HG02943 (cell line): ENCODE data around the gene ZFP91.

ENCODE experiments used
- ATAC-seq: cut with Tn5 transposase; IDR thresholded peaks from one replicate; pipeline ENCODE4 v1.9.1; 2021; ENCODE audit warnings: mild to moderate bottlenecking, low read depth, moderate library complexity; ENCODE audit not compliant: unreplicated experiment

Gene ZFP91

DNA sequence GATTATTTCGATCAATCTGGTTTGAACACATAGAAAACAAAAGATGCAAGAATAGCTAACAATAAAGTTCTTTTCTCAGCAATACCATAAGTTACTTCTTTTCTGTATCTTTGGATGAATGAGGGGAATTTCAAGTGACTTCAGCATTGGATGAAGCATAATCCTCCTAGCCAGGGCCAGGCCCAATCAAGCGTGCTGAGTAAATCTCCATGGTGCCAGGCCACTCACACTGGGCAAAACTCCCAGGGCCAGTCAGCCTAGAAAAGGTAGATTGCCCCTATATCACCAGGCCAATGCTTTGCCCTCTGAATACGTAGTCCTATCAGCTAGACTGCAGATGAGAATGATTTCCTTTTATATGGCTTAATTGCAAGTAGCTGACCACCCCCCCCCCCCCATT lies 49.6 kb downstream of the ZFP91 start:
- ATAC-seq = no peak

DNA sequence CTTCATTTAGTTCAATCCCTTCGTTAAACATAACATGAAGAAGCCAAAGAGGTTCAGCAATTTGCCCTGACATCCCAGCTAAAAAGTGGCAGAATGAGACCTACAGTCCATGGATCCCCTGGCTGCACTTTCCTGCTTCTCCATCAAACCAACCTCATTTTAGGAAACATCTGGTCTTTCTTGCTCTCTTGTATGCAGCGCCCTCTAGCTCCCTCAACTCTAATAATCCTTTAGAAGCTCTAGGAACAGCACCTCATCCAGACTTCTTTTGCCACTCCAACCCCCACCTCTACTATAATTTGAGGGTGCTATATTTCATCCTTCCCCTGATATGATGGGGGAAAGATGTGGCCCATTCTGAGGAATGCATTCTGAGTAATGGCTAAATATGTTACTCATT lies 51.0 kb downstream of the ZFP91 start:
- ATAC-seq = no peak

DNA sequence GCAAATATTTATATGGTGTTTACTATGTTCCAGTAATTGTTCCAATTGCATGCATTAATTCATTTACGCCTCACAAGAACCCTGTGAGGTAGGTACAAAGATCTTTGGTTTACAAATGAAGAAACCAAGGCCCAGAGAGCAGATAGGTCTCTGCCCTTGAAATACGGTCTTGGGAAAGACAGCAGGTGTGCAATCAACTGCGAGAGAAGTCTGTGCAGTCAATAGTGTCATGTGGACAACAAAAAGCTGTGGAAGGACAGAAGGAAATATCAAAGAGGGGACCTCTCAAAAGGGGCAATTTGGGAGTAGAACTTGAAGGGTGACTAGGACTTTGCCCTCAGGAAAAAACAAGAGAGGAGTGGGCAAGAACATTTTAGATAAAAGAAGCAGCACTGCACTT lies 52.5 kb downstream of the ZFP91 start:
- no peak for ATAC-seq

DNA sequence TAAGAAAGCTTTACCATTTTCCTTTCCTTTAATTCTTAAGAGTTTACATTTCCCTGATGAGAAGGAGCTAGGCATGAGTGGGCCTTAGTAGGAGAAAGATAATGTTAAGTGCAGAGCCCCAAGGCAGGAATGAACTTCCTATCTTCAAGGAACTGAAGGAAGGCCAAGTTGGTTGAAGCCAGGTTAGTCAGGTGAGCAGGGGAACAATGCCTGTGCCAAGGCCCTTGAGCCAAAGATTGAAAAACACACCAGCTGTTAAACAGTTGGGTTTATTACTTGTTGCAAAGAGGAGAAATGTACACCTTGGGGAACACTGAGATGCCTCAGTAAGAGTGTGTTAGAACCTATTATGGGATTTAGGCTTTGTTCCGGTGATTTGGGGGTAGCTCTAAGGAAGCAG lies 53.6 kb downstream of the ZFP91 start:
- ATAC-seq = no peak

DNA sequence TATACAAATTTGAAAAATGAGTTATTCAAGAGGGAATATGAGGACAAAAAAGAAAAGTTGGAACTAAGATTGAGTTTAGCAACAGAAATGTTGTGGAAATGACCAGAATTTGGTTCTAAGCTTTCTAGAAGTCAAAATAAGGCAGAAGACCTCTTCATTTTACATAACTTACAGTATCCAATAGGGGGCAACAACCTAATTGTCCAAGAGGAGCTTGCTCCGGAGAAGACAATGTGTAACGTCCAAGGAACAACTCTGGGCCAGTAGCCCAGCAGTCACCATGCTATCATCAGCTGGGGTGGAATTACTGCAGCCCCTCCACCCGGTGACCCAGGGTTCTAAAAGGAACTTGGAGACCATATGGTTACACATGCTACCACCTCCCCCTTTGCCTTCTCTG lies 57.7 kb downstream of the ZFP91 start:
- ATAC-seq = no peak

DNA sequence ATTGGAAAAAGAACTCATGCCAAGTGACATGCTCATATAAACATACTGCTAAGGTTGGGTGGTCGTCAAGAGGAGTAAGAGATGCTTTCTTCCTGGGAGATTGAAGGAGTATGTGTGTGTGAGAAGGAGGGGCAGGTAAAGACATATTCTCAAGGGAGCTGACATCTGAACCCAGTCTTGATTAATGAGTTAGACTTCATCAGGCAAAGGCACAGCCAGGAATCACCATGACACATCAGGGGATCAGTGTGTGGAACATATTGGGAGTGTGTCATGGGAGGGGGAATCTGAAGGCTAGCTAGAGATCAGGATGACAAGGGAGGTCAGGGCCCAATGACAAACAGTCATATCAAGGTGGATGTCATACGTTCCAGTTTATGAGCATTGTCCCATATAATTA lies 58.5 kb downstream of the ZFP91 start:
- no peak for ATAC-seq

DNA sequence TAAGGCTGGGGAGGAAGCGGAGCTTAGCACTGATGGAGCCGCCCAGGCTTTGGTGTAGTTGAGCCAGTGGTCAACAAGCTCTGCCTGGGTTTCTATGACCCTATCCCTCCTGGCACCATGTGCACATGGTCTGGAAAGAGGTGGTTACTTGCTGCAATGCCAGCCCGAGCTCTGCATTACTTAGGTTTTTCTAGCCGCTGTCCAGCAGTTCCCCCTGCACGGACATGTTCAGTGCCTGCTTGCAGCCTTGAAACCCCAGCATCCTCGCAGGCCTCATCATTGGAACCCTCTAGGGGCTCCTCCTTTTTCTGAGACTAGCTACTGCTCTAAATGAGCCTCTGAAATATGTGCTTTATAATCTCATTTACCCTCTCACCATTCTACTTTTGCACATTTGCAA lies 60.2 kb downstream of the ZFP91 start:
- no peak for ATAC-seq

DNA sequence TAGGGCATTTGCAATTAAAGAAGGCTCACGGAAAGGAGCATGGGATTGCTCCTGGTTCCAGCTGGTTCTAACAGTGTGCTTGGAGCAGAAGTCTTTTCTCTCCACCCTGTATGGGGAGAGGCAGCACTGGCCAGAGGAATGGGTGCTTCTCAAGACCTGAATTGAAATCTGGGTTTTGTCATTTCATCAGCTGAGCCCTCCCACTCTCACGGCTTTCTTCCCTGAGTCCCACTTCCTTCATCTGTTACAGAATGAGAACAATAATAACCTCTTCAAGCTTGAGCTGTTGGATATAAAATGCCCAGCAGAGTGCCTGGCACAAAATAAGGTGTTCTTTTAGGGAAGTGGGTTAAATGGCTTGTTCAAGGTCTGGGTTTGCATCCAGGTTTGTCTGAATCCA lies 60.8 kb downstream of the ZFP91 start:
- no peak for ATAC-seq

DNA sequence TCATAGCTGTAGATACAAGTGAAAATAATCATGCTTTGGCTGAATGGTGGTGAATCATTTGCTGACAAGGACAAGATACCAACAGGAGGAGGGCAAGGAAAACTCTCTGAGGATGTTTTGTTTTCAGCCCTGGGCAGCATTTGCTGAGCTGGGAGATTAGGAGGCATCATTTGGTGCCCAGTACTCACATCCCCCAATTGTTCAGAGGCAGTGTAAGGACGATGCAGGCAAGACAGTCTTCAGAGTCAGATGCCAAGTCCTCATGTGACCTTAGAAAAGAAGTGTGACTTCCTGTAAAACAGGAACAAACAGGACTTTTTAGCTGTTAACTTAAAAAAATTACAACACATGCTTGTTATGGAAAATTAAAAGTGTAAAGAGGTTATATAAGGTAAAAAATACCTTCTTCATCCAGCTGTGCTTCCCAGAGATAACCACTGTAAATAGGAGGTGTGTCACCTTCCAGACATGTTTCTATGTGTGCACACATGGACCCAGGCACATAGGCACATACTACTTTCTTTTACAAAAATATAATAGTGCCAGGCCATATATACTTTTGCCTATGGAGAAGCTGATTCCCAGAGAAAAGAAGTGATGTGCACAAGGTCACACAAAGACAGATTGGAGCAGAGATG lies 61.6 kb downstream of the ZFP91 start:
- ATAC-seq = no peak

DNA sequence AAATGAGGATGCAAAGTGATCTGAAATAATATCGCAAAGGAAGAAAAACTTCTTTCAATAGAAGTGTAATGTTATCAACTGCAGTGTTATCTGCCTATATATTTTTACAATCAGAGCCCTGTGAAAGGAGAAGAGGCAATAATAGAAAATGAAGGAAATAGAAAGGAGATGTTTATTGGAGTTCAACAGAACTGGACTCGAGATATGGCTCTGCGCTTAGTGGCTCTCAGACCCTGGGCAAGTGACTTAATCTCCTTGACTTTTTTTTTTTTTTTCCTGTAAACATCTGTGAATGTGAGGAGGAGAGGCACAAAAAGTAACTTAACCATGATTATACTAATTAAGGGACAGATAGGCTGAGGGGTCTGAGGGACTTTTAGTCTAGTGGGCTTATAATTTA lies 62.5 kb downstream of the ZFP91 start:
- ATAC-seq = no peak

DNA sequence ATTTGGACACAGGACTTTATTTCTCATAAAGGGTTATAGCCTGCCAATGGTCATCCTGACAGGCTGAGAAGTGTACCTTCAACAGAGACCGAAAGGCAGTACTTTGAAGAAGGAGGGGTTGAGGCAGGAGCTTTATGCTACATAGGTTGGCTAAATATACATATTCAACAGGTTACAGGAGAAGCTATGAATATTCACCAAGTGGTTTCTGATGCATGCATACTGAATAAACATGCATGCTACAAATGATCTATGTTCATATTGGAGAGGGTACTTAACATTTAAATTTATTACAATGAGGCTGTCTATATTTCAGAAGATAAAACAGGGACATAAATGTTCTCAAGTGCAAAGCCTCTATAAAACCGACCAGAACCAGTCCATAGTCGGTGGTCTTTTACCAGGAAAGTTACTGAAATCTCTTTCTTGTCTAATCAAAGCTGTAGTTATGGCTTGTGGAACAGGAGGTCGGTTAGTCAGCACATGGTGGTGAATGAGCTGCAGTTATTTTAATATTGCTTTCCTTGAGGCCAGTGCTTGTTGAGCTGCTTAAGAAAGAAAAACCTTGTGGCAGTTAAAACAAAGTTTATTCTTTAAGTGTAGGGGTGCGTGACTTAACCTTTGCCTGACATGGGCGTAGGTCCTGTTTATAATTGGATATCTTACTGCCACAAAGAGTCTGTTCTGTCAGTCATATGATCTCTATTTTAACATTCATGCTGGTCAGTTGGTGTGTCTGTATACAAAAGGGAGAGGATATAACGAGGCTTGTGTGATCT lies 63.1 kb downstream of the ZFP91 start:
- no peak for ATAC-seq

DNA sequence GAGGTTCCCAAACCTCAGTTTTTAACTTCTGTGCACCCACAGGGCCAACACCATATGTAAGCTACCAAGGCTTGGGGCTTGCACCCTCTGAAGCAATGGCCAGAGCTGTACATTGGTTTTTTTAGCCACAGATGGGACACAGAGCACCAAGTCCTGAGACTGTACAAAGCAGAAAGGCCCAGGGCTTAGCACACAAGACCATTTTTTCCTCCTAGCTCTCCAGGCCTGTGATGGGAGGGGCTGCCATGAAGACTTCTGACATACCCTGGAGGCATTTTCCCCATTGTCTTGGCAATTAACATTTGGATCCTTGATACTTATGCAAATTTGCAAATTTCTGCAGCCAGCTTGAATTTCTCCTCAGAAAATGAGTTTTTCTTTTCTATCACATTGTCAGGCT lies 67.0 kb downstream of the ZFP91 start:
- no peak for ATAC-seq

DNA sequence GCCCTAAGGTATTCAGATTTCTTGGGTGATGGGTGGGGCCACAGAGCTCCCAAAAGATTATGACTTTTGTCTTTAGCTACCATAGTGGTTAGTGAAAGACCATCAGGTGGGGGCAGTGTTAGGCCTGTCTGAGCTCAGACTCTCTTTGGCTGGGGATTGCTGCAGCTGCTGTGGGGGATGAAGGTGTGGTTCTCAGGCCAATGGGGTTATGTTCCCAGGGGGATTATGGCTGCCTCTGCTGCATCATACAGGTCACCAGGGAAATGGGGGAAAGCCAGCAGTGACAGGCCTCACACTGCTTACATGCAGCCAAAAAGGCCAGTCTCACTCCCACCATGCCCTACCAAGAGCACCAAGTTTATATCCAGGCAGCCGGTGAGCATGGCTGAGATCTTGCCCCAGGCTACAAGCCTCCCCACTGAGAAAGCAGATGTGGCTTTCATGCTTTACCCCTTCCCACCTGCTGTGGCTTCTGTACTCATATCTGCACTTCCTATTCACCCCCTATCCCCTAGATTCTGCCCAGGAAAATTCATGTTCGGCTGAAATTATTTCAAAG lies 68.4 kb downstream of the ZFP91 start:
- ATAC-seq = peak; percentile 77

DNA sequence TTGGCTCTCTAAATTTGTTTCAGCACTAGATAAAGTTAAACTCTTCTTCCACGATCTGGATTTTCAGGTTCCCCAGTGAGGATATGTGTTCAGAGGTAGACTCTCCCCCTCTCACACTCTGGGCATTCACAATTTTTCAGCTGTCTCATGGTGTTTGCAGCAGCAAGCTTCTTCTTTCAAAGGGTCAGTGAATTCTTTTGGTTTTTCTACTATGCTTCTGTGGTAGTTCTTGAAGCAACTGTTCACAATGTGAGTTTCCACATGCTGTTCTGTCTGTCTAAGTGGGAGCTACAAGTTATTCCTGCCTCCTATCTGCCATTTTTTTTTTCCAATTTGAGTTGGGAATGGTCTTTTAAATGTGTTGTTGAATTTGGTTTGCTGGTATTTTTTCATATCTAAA lies 69.0 kb downstream of the ZFP91 start:
- ATAC-seq = no peak

DNA sequence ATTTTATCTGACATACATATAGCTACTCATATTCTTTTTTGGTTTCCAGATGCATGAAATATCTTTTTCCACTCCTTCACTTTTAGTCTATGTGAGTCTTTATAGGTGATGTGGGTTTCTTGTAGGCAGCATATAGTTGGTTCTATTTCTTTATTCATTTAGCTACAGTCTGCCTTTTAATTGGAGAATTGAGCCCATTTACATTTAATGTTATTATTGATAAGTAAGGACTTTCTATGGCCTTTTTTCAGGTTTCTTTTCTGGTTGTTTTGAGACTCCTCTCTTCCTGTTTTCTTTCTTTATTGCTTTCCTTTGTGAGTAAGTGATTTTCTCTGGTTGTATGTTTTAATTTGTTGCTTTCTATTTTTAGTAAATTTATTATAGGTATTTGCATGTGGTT lies 70.8 kb downstream of the ZFP91 start:
- ATAC-seq = no peak

DNA sequence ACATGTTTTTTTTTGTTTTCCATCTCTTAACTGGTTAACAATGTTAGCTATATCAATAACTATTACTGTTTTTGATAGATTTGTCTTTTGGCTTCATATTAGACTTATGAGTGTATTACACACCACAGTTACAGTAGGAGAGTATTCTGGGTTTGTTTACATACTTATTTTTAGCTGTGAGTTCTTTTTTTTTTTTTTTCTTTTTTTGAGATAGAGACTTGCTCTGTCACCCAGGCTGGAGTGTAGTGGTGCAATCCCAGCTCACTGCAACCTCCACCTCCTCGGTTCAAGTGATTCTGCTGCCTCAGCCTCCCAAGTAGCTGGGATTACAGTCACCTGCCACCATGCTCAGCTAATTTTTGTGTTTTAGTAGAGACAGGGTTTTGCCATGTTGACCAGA lies 71.6 kb downstream of the ZFP91 start:
- no peak for ATAC-seq

DNA sequence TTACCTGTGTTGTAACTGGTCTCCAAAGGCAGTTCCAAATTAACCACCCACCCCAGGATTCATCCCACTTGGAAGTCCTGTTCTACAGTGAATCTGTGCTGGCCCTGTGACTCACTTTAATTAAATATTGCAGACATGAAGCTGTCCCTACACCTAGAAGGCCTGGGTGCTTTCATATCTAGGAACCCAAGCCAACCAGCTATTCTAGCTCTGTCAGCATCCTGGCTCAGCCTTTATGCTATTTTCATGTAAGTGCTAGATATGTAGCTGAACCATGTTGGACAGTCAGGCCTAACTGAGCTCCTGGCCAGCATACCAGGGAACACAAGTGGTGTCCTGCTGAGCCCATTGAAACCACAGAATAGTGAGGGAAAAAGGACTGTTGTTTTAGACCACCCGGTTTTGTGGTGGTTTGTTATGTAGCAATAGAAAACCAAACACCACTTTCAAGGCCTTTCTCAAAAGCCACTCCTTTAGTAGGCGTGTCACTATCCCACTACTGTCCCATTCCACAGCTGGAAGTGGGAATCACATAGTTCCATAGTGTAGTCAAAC lies 73.9 kb downstream of the ZFP91 start:
- no peak for ATAC-seq

DNA sequence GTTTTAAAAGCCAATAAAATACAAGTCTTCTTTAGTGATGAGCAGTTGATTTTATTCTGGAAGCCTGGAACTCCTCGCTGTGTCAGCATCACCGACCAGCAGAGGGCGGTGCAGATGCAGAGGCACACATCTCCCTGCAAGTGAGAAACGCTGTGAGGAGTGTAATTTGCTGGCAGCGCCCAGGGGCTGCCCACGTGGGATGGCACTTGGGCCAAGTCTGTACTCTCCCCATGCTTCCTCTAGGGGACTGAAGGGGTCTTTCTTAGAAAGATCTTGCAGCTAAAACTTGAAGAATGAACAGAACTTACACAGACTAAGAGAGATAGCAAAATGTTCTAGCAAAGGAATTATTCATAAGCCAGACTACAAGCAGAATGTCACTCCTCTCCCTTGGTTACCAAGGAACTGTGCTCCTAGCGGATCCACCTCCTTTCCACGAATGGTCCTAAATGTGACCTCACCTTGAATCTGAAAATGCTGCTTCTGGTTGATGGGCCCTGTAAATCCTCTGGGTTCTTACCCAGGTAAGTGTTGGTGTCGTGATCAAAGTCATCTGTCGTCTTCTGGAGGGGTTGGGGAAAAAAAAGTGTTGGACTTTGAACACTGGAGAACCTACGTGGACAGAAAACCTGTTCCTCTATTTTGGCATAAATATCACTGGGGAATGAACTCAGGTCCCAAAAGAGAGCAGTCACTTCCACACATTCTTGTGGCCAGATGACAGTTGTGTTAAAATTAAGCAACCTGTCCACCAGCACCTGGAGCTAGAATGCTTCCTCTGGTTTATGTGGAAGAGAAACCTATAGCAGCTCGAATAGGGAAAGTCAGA lies 75.4 kb downstream of the ZFP91 start:
- peak; percentile 92 for ATAC-seq

DNA sequence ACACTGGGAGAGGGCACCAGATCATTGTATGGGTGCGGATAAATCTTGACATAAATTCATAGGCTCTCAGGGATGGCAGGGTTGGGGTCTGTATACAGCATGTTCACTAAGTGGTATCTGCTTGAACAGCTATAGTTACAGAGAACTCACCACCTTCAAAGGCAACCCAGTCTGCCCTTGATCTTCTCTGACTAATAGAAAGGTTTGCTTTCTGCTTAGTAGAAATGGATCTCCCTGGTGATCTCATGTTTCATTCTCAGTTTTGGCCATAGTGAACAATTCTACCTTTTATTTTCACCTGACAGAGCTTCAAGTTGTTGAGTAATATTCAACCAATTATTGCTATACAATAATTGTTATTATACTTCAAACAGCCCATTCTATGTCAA lies 76.0 kb downstream of the ZFP91 start:
- ATAC-seq = no peak

DNA sequence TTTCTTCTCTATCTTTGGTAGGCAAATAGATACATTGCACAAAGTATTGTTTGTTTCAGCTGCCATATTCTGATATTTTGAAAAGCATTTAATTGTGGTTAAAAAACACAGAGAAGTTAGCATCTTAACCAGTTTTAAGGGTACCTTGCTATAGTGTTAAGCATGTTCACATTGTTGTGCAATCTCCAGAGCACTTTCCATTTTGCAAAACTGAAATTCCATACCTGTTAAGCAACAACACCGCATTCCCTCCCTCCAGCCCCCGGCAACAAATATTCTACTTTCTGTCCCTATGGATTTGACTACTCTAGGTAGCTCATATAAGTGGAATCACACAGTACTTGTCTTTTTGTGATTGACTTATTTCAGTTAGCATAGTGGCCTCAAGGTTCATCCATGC lies 77.5 kb downstream of the ZFP91 start:
- ATAC-seq = no peak

DNA sequence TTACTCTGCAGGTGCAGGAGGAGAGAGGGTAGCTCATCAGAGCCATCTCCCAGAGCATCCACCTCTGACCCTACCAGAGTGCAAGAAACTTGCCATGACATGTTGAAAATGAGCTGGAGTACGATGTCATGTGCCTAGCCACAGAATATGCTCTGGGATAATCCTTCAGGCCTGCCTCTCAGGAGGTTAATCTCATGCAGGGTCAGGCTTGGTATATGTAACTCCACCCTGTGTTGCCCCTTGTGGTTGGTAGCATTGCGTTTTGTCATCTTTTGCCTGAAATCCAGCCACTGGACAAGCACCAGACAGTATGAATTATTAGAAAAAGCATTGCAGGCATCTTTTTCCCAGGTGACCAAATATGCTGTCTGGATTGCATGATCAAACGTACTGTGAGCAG lies 79.8 kb downstream of the ZFP91 start:
- ATAC-seq = no peak
